ENCODE measurements around the gene RHOXF2B. TPM values are rescaled to one million over a fixed set of nuclear protein-coding genes. Genes with fewer than 3 reads are reported as not detected.
"Not testable (repeated sequence)": the region's sequence is repeated elsewhere in the genome, so short reads cannot be mapped to it uniquely, and the experiment has no call there.

The RHOXF2B gene
- total and polyA plus RNA-seq, 2 donors (not counting 1 experiment from before 2014, with no cell fraction given) = 0.02 TPM; not detected in 1

- DNase-seq (ENCODE audit: low read depth in 2 of 2); H2AFZ ChIP-seq (ENCODE audit: low read length); H3K4me1 ChIP-seq (ENCODE audit: control insufficient read depth, extremely low read depth, insufficient read depth, low read length); H3K4me3 ChIP-seq (replicated peaks in 1 of 4; ENCODE audit: control extremely low read depth in 1 of 4, insufficient read depth in 1 of 4, low read depth in 3 of 4, low read length in 4 of 4); H3K79me2 ChIP-seq (ENCODE audit: control insufficient read depth, insufficient read depth, low read length); H4K20me1 ChIP-seq (ENCODE audit: control insufficient read depth, extremely low read depth, insufficient read depth, low read length); H3K9me3 ChIP-seq (ENCODE audit: control insufficient read depth, insufficient read depth, low read depth, low read length); H3K27me3 ChIP-seq (ENCODE audit: control insufficient read depth, insufficient read depth, low read length); H3K27ac ChIP-seq (ENCODE audit: insufficient read depth, low read length); H3K9ac ChIP-seq (ENCODE audit: insufficient read depth, low read length); H3K36me3 ChIP-seq (ENCODE audit: control insufficient read depth, insufficient read depth, low read length); H3K4me2 ChIP-seq (ENCODE audit: extremely low read depth, insufficient read depth, low read length): not testable (repeated sequence)
Observed at GRCh38 chrX:120042247-120042646, 35.2 kb downstream of the RHOXF2B start.

GRCh38 chrX:120040176-120040575 lies 37.3 kb downstream of the RHOXF2B start:
- not testable (repeated sequence) for H3K4me3 ChIP-seq (replicated peaks in 1 of 4; ENCODE audit: control extremely low read depth in 1 of 4, insufficient read depth in 1 of 4, low read depth in 3 of 4, low read length in 4 of 4); H3K9ac ChIP-seq (ENCODE audit: insufficient read depth, low read length); H3K36me3 ChIP-seq (ENCODE audit: control insufficient read depth, insufficient read depth, low read length); H3K4me2 ChIP-seq (ENCODE audit: extremely low read depth, insufficient read depth, low read length); H2AFZ ChIP-seq (ENCODE audit: low read length); H3K27ac ChIP-seq (ENCODE audit: insufficient read depth, low read length); H3K9me3 ChIP-seq (ENCODE audit: control insufficient read depth, insufficient read depth, low read depth, low read length); H3K79me2 ChIP-seq (ENCODE audit: control insufficient read depth, insufficient read depth, low read length); H3K27me3 ChIP-seq (ENCODE audit: control insufficient read depth, insufficient read depth, low read length); H4K20me1 ChIP-seq (ENCODE audit: control insufficient read depth, extremely low read depth, insufficient read depth, low read length); DNase-seq (ENCODE audit: low read depth in 2 of 2); H3K4me1 ChIP-seq (ENCODE audit: control insufficient read depth, extremely low read depth, insufficient read depth, low read length)

- H3K4me2 ChIP-seq (ENCODE audit: extremely low read depth, insufficient read depth, low read length); H3K4me3 ChIP-seq (replicated peaks in 1 of 4; ENCODE audit: control extremely low read depth in 1 of 4, insufficient read depth in 1 of 4, low read depth in 3 of 4, low read length in 4 of 4); H4K20me1 ChIP-seq (ENCODE audit: control insufficient read depth, extremely low read depth, insufficient read depth, low read length); H3K9ac ChIP-seq (ENCODE audit: insufficient read depth, low read length); H3K79me2 ChIP-seq (ENCODE audit: control insufficient read depth, insufficient read depth, low read length); H2AFZ ChIP-seq (ENCODE audit: low read length); H3K4me1 ChIP-seq (ENCODE audit: control insufficient read depth, extremely low read depth, insufficient read depth, low read length); H3K27ac ChIP-seq (ENCODE audit: insufficient read depth, low read length); H3K9me3 ChIP-seq (ENCODE audit: control insufficient read depth, insufficient read depth, low read depth, low read length); H3K27me3 ChIP-seq (ENCODE audit: control insufficient read depth, insufficient read depth, low read length); DNase-seq (ENCODE audit: low read depth in 2 of 2); H3K36me3 ChIP-seq (ENCODE audit: control insufficient read depth, insufficient read depth, low read length): not testable (repeated sequence)
Observed at GRCh38 chrX:120039087-120039733, 38.3 kb downstream of the RHOXF2B start.

GRCh38 chrX:120036704-120037103 lies 40.8 kb downstream of the RHOXF2B start:
- Histone ChIP-seq H3K4me2 (ENCODE audit: extremely low read depth, insufficient read depth, low read length) (no peak overlapping the region), H4K20me1 (ENCODE audit: control insufficient read depth, extremely low read depth, insufficient read depth, low read length) (no peaks in the 10 kb centered on the region), H3K36me3 (ENCODE audit: control insufficient read depth, insufficient read depth, low read length) (no peaks in the 10 kb centered on the region), H2AFZ (ENCODE audit: low read length) (no peak overlapping the region), H3K4me3 (replicated peaks in 1 of 4; ENCODE audit: control extremely low read depth in 1 of 4, insufficient read depth in 1 of 4, low read depth in 3 of 4, low read length in 4 of 4) (no peak overlapping the region), H3K9me3 (ENCODE audit: control insufficient read depth, insufficient read depth, low read depth, low read length) (no peaks in the 10 kb centered on the region), H3K27me3 (ENCODE audit: control insufficient read depth, insufficient read depth, low read length) (no peaks in the 10 kb centered on the region), H3K9ac (ENCODE audit: insufficient read depth, low read length) (no peak overlapping the region), H3K27ac (ENCODE audit: insufficient read depth, low read length) (no peak overlapping the region), H3K4me1 (ENCODE audit: control insufficient read depth, extremely low read depth, insufficient read depth, low read length) (no peaks in the 10 kb centered on the region), H3K79me2 (ENCODE audit: control insufficient read depth, insufficient read depth, low read length) (no peaks in the 10 kb centered on the region)
- no peak for DNase-seq (ENCODE audit: low read depth in 2 of 2)
- TF ChIP-seq CTCF (conservative IDR thresholded peaks at IDR 0.05 in 1 of 2, IDR thresholded peaks at IDR 0.05 in 1 of 2; ENCODE audit: low read depth in 1 of 2, low read length in 2 of 2) (no peak), EZH2 (IDR thresholded peaks at IDR 0.05; ENCODE audit: low read length, missing control alignments) (no peak)

- H2AFZ ChIP-seq (ENCODE audit: low read length); H3K27me3 ChIP-seq (ENCODE audit: control insufficient read depth, insufficient read depth, low read length); H3K9ac ChIP-seq (ENCODE audit: insufficient read depth, low read length); H3K27ac ChIP-seq (ENCODE audit: insufficient read depth, low read length); H3K4me2 ChIP-seq (ENCODE audit: extremely low read depth, insufficient read depth, low read length); H3K4me3 ChIP-seq (replicated peaks in 1 of 4; ENCODE audit: control extremely low read depth in 1 of 4, insufficient read depth in 1 of 4, low read depth in 3 of 4, low read length in 4 of 4); H4K20me1 ChIP-seq (ENCODE audit: control insufficient read depth, extremely low read depth, insufficient read depth, low read length); H3K9me3 ChIP-seq (ENCODE audit: control insufficient read depth, insufficient read depth, low read depth, low read length); H3K79me2 ChIP-seq (ENCODE audit: control insufficient read depth, insufficient read depth, low read length); H3K4me1 ChIP-seq (ENCODE audit: control insufficient read depth, extremely low read depth, insufficient read depth, low read length); H3K36me3 ChIP-seq (ENCODE audit: control insufficient read depth, insufficient read depth, low read length); DNase-seq (ENCODE audit: low read depth in 2 of 2): not testable (repeated sequence)
Observed at GRCh38 chrX:120035522-120036309, 41.8 kb downstream of the RHOXF2B start.

Measured in fibroblast of lung (primary cell).